HG03354 (cell line): ENCODE data around the gene MAML3.
A peak's percentile ranks its signal among the peaks of the same experiment; 100 is the strongest.

Source experiments
- ATAC-seq: cut with Tn5 transposase; IDR thresholded peaks from one replicate; pipeline ENCODE4 v1.9.1; 2021; ENCODE audit warnings: mild to moderate bottlenecking; ENCODE audit not compliant: unreplicated experiment, poor library complexity, severe bottlenecking

MAML3 gene

GRCh38 chr4:139763205-139763604 lies 390.8 kb downstream of the MAML3 start:
- no peak for ATAC-seq

GRCh38 chr4:139762720-139763119 lies 391.3 kb downstream of the MAML3 start:
- ATAC-seq: no peak

GRCh38 chr4:139761461-139761860 lies 392.5 kb downstream of the MAML3 start:
- peak; percentile 85 for ATAC-seq

GRCh38 chr4:139760567-139760966 lies 393.4 kb downstream of the MAML3 start:
- ATAC-seq: no peak

- ATAC-seq: no peak
These were observed 394.9 kb downstream of the MAML3 start for GRCh38 chr4:139759097-139759496.

- ATAC-seq: no peak
These were observed 397.4 kb downstream of the MAML3 start for GRCh38 chr4:139756391-139757180.

GRCh38 chr4:139754938-139755337 lies 399.0 kb downstream of the MAML3 start:
- ATAC-seq: no peak

- no peak for ATAC-seq
These were observed 400.3 kb downstream of the MAML3 start for GRCh38 chr4:139753686-139754085.

- ATAC-seq: no peak
These were observed 404.0 kb downstream of the MAML3 start for GRCh38 chr4:139749835-139750498.

- ATAC-seq: no peak
These were observed 404.6 kb downstream of the MAML3 start for GRCh38 chr4:139749338-139749737.

GRCh38 chr4:139746431-139747171 lies 407.4 kb downstream of the MAML3 start:
- no peak for ATAC-seq

GRCh38 chr4:139745111-139745639 lies 408.8 kb downstream of the MAML3 start:
- no peak for ATAC-seq

GRCh38 chr4:139744232-139744631 lies 409.8 kb downstream of the MAML3 start:
- no peak for ATAC-seq

GRCh38 chr4:139743027-139743426 lies 411.0 kb downstream of the MAML3 start:
- ATAC-seq: no peak

- no peak for ATAC-seq
These were observed 413.4 kb downstream of the MAML3 start for GRCh38 chr4:139740531-139741041.

GRCh38 chr4:139740121-139740520 lies 413.9 kb downstream of the MAML3 start:
- ATAC-seq: no peak

- no peak for ATAC-seq
These were observed 415.0 kb downstream of the MAML3 start for GRCh38 chr4:139738846-139739613.

GRCh38 chr4:139736661-139737060 lies 417.3 kb downstream of the MAML3 start:
- ATAC-seq: no peak

- ATAC-seq: no peak
These were observed 417.7 kb downstream of the MAML3 start for GRCh38 chr4:139736274-139736660.
